SH-SY5Y (cell line): ENCODE measurements around the gene RPS21.

Experiments used
- GATA2 ChIP-seq: IDR thresholded peaks from 2 replicates; pipeline ENCODE4 v1.6.1; 2011; ENCODE audit warnings: mild to moderate bottlenecking, low read depth, low read length
- GATA3 ChIP-seq: IDR thresholded peaks from 2 replicates; pipeline ENCODE4 v1.6.1; 2011; ENCODE audit warnings: low read depth, mild to moderate bottlenecking, low read length, moderate library complexity

GRCh38 chr20:62349556-62350097, 37.3 kb upstream of the RPS21 start:
- TF ChIP-seq GATA3 (no peak), GATA2 (no peak)
